ENCODE measurements around the gene KCNJ6. TPM values are rescaled to one million over a fixed set of nuclear protein-coding genes. Genes with fewer than 3 reads are reported as not detected.
"Not testable (repeated sequence)": the region's sequence is repeated elsewhere in the genome, so short reads cannot be mapped to it uniquely, and the experiment has no call there.

Gene KCNJ6
- total RNA-seq, 2 experiments from 2014 or later: not detected

DNA sequence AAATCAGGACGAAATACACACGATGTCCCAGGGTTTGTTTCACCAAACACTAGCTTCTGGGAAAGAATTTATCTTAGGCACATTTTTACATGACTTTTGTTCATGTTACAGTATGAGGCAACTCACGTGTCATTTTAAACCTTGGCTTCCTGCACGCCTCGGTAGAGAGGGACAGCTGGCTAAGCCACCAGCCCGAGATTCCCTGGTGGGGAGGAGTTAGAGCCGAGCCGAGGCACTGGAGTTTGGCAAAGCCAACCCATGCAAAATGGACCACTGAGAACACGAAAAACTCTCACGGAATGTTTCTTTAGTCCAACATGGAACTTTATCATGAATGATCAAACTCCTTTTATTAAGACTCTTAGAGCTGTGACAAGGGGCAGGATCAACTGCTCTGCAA, 309.7 kb downstream of the KCNJ6 start:
- POLR2A ChIA-PET: no interaction called here
- Mint-ChIP-seq H3K4me3 (no peak overlapping the region), H3K27ac (no peak overlapping the region), H3K27me3 (ENCODE audit: low read depth) (peaks cover 24% of the 10 kb centered on the region), H3K4me1 (ENCODE audit: low read depth) (peaks cover 3% of the 10 kb centered on the region), H3K9me3 (ENCODE audit: insufficient read depth) (no peaks in the 10 kb centered on the region), H3K36me3 (ENCODE audit: low read depth) (no peaks in the 10 kb centered on the region)
- no peak for DNase-seq
- ATAC-seq: no peak
- CTCF ChIA-PET: no interaction called here

- no peak for ATAC-seq
- CTCF ChIA-PET: no interaction called here
- DNase-seq: no peak
- no peaks in the 10 kb centered on the region for H3K9me3 Mint-ChIP-seq (ENCODE audit: insufficient read depth)
- H3K27ac Mint-ChIP-seq: no peak overlapping the region
- H3K4me3 Mint-ChIP-seq: no peak overlapping the region
- no peaks in the 10 kb centered on the region for H3K36me3 Mint-ChIP-seq (ENCODE audit: low read depth)
- peaks cover 17% of the 10 kb centered on the region for H3K27me3 Mint-ChIP-seq (ENCODE audit: low read depth)
- POLR2A ChIA-PET: no interaction called here
- peaks cover 2% of the 10 kb centered on the region for H3K4me1 Mint-ChIP-seq (ENCODE audit: low read depth)
These were observed 311.3 kb downstream of the KCNJ6 start for GRCh38 chr21:37605006-37605405.

DNA sequence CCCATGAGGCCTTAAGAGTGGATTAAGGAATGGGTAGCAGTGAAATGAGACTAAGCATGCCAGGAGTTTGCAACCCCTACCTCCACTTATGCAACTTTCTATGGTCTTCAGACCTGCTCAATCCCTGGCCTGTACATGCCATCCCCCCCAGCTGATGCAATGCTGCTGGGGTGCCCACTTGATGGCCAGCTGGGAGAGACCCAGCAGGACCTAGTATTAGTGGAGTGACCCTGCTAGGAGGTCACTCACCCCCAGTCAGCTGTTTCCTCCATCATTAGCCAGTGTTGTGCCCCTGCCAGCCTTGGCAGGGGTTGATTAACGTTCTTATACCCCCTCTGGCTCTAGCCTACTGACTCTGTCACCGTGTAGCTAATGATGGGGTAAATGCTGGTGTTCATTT, 313.1 kb downstream of the KCNJ6 start:
- ATAC-seq (no peak), DNase-seq (no peak)
- H3K36me3 Mint-ChIP-seq (ENCODE audit: low read depth): no peaks in the 10 kb centered on the region
- no peak overlapping the region for H3K4me3 Mint-ChIP-seq
- H3K9me3 Mint-ChIP-seq (ENCODE audit: insufficient read depth): no peaks in the 10 kb centered on the region
- ChIA-PET POLR2A (no interaction called here), CTCF (no interaction called here)
- peaks cover 9% of the 10 kb centered on the region for H3K27me3 Mint-ChIP-seq (ENCODE audit: low read depth)
- no peaks in the 10 kb centered on the region for H3K4me1 Mint-ChIP-seq (ENCODE audit: low read depth)
- H3K27ac Mint-ChIP-seq: no peak overlapping the region

DNA sequence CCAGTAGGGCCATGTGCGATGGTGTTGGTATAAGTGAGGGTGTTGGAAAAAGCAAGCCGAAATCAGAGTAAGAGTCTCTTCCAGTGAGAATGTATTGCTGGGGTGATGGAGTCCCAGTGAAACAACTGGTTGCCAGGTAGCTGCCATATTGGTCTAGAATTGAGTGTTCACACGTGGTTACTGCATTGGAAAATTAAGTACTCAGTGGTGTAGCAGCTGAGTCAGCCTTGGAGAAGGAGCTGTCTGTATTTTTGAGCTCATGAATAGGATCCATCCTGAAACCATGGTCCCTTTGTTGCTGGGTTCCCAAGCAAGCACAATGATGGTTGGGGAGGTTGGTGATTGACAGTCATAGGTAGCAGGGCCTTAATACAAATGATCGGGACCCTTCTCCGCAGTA, 314.3 kb downstream of the KCNJ6 start:
- DNase-seq: no peak
- no peaks in the 10 kb centered on the region for H3K36me3 Mint-ChIP-seq (ENCODE audit: low read depth)
- ChIA-PET POLR2A (no interaction called here), CTCF (interaction anchor here (0.5 kb wide), 1 partner anchor 18 kb away, joined by 3 read pairs; no protein-coding TSS in a partner anchor)
- no peak overlapping the region for H3K27ac Mint-ChIP-seq
- peaks cover 6% of the 10 kb centered on the region for H3K27me3 Mint-ChIP-seq (ENCODE audit: low read depth)
- no peak overlapping the region for H3K4me3 Mint-ChIP-seq
- H3K4me1 Mint-ChIP-seq (ENCODE audit: low read depth): no peaks in the 10 kb centered on the region
- ATAC-seq: no peak
- no peaks in the 10 kb centered on the region for H3K9me3 Mint-ChIP-seq (ENCODE audit: insufficient read depth)

DNA sequence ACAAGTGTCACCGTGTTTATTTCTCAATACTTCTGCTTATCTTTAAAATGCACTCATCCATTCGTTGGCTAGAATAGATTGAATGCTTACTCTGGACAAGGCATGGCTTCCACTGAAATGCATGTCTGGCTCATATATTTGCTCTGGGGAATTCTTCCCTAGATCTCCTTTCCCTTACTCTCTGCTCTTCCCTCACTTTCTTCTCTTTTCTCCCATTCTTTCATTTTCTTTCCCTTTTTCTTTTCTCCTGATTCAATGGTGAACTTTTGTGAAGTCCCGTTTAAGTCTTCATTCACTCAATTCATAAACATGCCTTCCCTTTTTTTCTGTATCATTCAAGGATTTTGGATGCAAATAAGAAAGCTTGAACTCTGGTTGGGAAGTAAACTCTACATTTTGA, 315.2 kb downstream of the KCNJ6 start:
- DNase-seq: no peak
- H3K27ac Mint-ChIP-seq: no peak overlapping the region
- ChIA-PET CTCF (no interaction called here), POLR2A (no interaction called here)
- H3K4me1 Mint-ChIP-seq (ENCODE audit: low read depth): no peaks in the 10 kb centered on the region
- H3K4me3 Mint-ChIP-seq: no peak overlapping the region
- no peaks in the 10 kb centered on the region for H3K36me3 Mint-ChIP-seq (ENCODE audit: low read depth)
- no peaks in the 10 kb centered on the region for H3K27me3 Mint-ChIP-seq (ENCODE audit: low read depth)
- no peak for ATAC-seq
- no peaks in the 10 kb centered on the region for H3K9me3 Mint-ChIP-seq (ENCODE audit: insufficient read depth)

GRCh38 chr21:37595944-37596343, 320.3 kb downstream of the KCNJ6 start:
- CTCF ChIA-PET: no interaction called here
- Mint-ChIP-seq H3K4me3 (no peak overlapping the region), H3K4me1 (ENCODE audit: low read depth) (no peaks in the 10 kb centered on the region), H3K27ac (no peak overlapping the region), H3K27me3 (ENCODE audit: low read depth) (no peaks in the 10 kb centered on the region), H3K9me3 (ENCODE audit: insufficient read depth) (no peaks in the 10 kb centered on the region), H3K36me3 (ENCODE audit: low read depth) (no peaks in the 10 kb centered on the region)
- DNase-seq (no peak), ATAC-seq (no peak)
- POLR2A ChIA-PET: no interaction called here

- Mint-ChIP-seq H3K27ac (no peak overlapping the region), H3K27me3 (ENCODE audit: low read depth) (no peaks in the 10 kb centered on the region), H3K9me3 (ENCODE audit: insufficient read depth) (no peaks in the 10 kb centered on the region), H3K4me3 (no peak overlapping the region), H3K4me1 (ENCODE audit: low read depth) (no peaks in the 10 kb centered on the region), H3K36me3 (ENCODE audit: low read depth) (no peaks in the 10 kb centered on the region)
- ATAC-seq (no peak), DNase-seq (no peak)
- ChIA-PET POLR2A (no interaction called here), CTCF (no interaction called here)
These were observed 321.7 kb downstream of the KCNJ6 start for GRCh38 chr21:37594472-37594951.

GRCh38 chr21:37593740-37594471, 322.4 kb downstream of the KCNJ6 start:
- DNase-seq (no peak), ATAC-seq (no peak)
- Mint-ChIP-seq H3K4me1 (ENCODE audit: low read depth) (no peaks in the 10 kb centered on the region), H3K4me3 (no peak overlapping the region), H3K27ac (no peak overlapping the region), H3K9me3 (ENCODE audit: insufficient read depth) (no peaks in the 10 kb centered on the region), H3K36me3 (ENCODE audit: low read depth) (no peaks in the 10 kb centered on the region), H3K27me3 (ENCODE audit: low read depth) (no peaks in the 10 kb centered on the region)
- POLR2A ChIA-PET: no interaction called here
- CTCF ChIA-PET: no interaction called here

DNA sequence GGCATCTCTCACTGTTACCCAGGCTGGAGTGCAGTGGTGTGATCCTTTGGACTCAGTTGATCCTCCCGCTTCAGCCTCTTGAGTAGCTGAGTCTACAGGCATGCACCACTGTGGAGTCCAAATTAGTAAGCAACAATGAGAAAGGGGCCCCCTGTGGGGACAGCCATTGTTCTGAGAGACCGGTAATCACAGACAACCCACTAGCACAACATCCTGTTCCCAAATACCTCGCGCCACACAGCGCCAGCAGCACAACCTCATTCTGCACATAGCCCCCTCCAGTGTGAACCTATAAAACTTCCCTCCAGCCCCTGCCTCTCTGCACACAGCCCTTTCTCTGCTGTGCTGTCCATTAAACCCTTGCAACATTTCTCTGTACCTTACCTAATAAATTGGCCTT, 323.2 kb downstream of the KCNJ6 start:
- ChIA-PET CTCF (no interaction called here), POLR2A (no interaction called here)
- ATAC-seq (no peak), DNase-seq (no peak)
- Mint-ChIP-seq H3K36me3 (ENCODE audit: low read depth) (no peaks in the 10 kb centered on the region), H3K4me3 (no peak overlapping the region), H3K9me3 (ENCODE audit: insufficient read depth) (no peaks in the 10 kb centered on the region), H3K27ac (no peak overlapping the region), H3K27me3 (ENCODE audit: low read depth) (no peaks in the 10 kb centered on the region), H3K4me1 (ENCODE audit: low read depth) (no peaks in the 10 kb centered on the region)

GRCh38 chr21:37592496-37592895, 323.8 kb downstream of the KCNJ6 start:
- ChIA-PET POLR2A (no interaction called here), CTCF (no interaction called here)
- no peak for ATAC-seq
- Mint-ChIP-seq H3K4me1 (ENCODE audit: low read depth) (no peaks in the 10 kb centered on the region), H3K27ac (no peak overlapping the region), H3K4me3 (no peak overlapping the region), H3K27me3 (ENCODE audit: low read depth) (no peaks in the 10 kb centered on the region), H3K9me3 (ENCODE audit: insufficient read depth) (no peaks in the 10 kb centered on the region), H3K36me3 (ENCODE audit: low read depth) (no peaks in the 10 kb centered on the region)
- no peak for DNase-seq

DNA sequence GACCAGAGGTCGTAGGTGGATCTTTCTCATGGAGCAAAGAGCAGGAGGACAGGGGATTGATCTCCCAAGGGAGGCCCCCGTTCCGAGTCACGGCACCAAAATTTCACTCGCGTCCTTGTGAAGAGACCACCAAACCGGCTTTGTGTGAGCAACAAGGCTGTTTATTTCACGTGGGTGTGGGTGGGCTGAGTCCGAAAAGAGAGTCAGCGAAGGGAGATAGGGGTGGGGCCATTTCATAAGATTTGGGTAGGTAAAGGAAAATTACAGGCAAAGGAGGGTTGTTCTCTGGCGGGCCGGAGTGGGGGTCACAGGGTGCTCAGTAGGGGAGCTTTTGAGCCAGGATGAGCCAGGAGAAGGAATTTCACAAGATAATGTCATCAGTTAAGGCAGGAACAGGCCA, 324.3 kb downstream of the KCNJ6 start:
- CTCF ChIA-PET; H3K27me3 Mint-ChIP-seq (ENCODE audit: low read depth); H3K9me3 Mint-ChIP-seq (ENCODE audit: insufficient read depth); POLR2A ChIA-PET; H3K36me3 Mint-ChIP-seq (ENCODE audit: low read depth); ATAC-seq; H3K27ac Mint-ChIP-seq; H3K4me3 Mint-ChIP-seq; H3K4me1 Mint-ChIP-seq (ENCODE audit: low read depth); DNase-seq: not testable (repeated sequence)

DNA sequence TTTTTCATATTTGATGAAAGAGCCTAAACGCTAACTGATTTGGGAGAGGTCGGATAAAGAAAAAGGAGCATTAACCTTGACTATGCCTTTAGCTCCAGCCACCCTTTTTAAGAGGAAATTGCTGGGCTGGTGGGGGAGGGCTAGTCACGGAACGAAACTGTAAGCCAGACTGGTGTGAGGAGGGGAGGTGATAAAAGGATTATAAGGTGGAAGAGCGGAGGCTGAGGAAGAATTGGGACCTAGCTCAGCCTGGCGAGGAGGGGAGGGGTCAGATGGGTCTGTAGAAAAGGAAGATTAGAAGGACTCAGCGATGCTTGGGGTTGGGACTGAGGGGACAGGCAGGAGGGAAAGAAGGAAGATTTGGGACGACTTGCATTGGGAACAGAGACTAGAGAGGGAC, 325.4 kb downstream of the KCNJ6 start:
- H3K27ac Mint-ChIP-seq; H3K4me1 Mint-ChIP-seq (ENCODE audit: low read depth); H3K36me3 Mint-ChIP-seq (ENCODE audit: low read depth); POLR2A ChIA-PET; ATAC-seq; H3K27me3 Mint-ChIP-seq (ENCODE audit: low read depth); H3K9me3 Mint-ChIP-seq (ENCODE audit: insufficient read depth); H3K4me3 Mint-ChIP-seq; DNase-seq; CTCF ChIA-PET: not testable (repeated sequence)

GRCh38 chr21:37588644-37589043, 327.6 kb downstream of the KCNJ6 start:
- CTCF ChIA-PET; H3K27me3 Mint-ChIP-seq (ENCODE audit: low read depth); H3K36me3 Mint-ChIP-seq (ENCODE audit: low read depth); H3K27ac Mint-ChIP-seq; H3K4me1 Mint-ChIP-seq (ENCODE audit: low read depth); H3K9me3 Mint-ChIP-seq (ENCODE audit: insufficient read depth); POLR2A ChIA-PET; ATAC-seq; H3K4me3 Mint-ChIP-seq; DNase-seq: not testable (repeated sequence)
